ENCODE results near the gene HK1.
"Not testable (repeated sequence)": the region's sequence is repeated elsewhere in the genome, so short reads cannot be mapped to it uniquely, and the experiment has no call there.

HK1 gene

GRCh38 chr10:69308304-69308703 is 30.0 kb downstream of the HK1 start:
- not testable (repeated sequence) for DNase-seq (ENCODE audit: low read depth, low spot score)

DNA sequence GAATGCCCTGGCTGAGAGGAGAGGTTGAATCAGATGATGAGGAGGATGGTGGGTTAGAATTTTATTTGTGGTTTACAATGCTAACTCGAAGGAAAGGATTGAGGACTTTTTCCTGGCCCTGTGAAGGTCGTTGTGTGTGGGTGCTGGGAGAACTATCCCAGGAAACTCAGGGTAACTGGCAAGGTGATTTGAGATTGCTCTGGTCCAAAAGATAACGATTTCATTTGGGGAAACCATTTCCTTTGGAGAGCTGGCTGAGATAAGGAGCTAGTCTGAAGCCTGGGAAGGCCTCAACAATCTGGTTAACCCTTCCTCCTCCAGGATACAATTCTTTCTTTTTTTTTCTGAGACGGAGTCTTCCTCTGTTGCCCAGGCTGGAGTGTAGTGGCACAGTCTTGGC is 33.0 kb downstream of the HK1 start:
- DNase-seq (ENCODE audit: low read depth, low spot score) = no peak

DNA sequence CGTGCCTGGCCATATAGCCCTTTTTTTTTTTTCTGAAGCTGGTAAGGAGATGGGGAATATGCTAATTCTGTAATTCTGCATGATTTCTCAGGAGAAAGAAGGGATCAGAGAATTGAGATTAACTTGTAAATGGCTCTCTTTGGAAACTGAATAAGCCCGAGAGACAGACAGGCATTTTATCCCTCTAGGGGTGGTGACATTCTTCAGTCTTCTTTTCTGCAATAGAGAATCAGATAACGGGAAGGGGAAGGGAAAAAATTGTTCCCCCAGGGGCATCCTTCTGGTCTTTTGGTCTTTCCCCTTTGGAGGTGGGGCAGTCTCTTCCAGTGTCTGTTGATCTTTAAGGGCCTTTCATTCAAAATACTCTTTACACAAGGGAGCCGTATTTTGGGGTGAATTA is 34.2 kb downstream of the HK1 start:
- no peak for DNase-seq (ENCODE audit: low read depth, low spot score)

DNA sequence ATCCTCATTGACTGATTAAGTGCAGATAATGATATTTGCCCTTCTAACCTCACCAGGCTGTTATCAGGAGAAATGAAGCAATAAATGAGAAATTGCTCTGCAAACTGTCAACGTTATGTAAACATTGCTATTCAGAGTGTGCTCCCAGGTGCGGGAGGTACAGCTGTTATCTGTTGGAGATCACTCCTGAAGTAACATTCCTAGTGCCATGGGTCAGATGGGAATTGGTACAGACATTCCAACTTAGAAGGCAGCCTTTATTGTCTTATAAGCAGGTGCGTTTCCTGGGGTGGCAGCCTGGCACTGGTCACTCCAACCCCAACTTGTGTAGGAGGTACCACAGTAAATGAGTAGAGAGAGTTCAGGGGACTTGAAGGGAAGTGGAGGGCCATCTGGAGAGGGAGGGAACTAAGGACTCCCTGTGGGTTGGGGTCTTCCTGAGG is 36.8 kb downstream of the HK1 start:
- no peak for DNase-seq (ENCODE audit: low read depth, low spot score)

- DNase-seq (ENCODE audit: low read depth, low spot score) = no peak
Observed at GRCh38 chr10:69315610-69316312, 37.5 kb downstream of the HK1 start.

DNA sequence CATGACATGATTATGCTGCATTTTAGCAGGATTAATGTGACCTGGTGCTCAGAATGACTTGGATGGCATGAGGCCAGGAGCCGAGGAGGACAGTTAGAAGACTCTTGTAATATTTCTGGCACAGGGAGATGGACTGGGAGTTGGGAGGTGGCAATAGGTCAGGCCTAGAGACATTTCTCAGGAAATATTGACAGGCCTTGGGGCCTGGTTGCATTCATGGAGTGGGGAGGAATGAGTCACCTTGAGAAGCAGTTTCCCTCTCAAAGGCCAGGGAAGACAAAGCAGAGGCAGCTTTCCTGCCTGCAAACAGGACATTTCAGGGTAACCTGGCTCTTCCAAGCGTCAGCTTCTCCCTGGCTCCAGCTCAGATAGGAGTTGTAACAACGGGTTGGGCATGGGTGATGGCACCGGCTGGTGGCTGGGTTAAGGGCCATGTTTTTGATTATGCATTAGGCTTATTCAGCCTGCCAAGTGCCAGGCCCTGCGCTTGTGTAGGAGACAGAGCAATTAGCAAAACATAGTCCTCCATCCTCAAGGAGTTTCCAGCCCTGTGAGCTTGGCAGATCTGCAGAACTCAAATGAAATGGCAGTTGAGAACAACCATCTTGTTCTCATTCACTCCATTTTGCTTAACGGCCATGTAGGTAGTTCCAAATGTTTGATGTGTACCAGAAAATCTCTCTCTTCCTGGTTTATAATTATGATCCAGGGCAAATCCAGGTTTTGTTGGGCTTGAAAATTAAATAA is 38.2 kb downstream of the HK1 start:
- no peak for DNase-seq (ENCODE audit: low read depth, low spot score)

- no peak for DNase-seq (ENCODE audit: low read depth, low spot score)
Observed at GRCh38 chr10:69317175-69317604, 38.9 kb downstream of the HK1 start.

DNA sequence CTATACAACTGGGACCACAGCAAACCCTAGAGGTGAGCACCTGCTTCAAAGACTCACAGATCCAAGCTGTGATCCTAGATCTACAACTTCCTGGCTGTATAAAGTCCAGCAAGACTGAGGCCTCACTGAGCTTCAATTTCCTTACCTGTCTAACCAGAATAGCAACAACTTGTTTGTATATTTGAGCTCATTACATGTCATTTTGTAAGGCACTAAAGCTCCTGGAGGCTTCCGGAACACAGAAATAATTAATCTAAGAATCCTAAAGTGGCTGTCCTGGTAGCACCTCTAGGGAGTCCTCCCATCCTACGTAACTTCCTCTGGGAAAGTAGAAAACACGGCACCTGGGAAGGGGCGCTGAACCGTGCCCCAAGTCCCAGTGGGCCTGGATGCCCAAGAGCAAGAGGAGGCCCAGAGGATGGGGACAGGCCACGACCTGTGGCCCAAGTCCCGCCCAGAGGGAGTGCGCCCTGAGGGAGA is 39.4 kb downstream of the HK1 start:
- no peak for DNase-seq (ENCODE audit: low read depth, low spot score)

DNA sequence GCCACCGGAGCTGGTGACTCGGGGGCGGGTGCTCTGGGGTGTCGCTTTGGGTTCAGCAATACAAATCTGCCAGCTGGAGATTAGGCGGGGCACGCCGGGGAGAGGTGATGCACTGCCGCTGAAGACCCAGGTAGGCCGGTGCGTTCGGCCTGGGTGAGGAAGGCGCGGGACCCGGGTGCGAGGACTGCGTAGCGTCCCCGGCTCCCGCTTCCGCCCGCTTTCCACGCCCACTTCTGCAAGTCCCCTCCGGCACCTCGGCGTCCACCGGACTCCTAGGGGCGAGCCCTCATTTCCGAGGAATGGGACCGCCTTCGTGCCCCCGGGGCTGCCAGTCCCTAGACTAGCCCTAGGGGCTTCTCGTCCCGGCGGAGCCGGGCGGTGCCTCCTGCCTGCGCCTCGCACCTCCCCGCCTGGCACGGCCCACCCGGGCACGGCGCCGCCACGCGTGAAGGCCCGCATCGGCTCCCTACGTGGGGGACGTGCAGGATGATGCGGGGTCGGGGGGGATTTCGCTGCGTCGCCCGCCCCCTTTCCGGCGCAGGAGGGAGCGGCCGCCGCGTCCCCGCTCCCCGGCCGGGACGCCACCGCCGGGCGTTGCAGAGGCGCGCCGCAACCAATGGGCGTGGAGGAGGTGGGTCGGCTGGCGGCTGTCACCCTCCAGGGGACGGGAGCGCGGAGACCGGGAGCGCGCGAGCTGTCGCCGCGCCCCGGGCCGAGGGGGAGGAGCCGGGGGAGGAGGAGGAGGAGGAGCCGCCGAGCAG is 40.0 kb downstream of the HK1 start:
- no peak for DNase-seq (ENCODE audit: low read depth, low spot score)

DNA sequence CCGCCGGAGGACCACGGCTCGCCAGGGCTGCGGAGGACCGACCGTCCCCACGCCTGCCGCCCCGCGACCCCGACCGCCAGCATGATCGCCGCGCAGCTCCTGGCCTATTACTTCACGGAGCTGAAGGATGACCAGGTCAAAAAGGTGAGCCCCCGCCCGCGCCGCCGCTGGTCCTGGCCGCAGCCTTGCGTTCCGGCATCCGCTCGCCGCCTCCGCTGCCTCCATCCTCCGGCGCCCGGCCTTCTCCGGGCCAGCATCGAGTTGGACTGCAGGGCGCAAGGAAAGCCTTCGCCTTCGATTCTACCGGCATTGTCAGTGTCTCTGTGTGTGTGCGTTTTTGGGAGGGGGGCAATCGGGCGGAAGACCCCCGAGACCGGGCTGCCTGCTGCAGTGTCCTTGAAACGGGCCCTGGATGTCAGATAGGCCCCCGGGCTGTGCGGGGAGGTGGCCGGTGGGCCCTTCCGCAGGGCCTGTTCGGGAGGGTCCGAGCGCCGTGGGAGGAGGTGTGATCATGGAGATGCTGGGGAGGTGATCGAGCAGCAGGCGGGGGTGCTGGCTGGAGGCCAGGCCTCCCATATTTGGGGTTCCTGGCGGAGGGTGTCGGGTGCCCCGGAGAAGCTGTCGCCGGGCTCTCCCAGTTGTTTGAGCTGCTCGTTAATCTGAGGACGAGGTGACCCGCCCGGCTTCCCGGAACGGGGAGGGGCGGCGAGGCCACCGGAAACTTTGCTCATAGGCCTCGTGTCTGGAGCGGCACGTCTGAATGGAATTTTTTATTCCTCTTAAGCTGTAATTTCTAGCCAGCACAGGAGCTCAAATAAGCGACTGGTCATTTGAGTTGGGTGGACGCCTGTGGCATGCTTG is 40.8 kb downstream of the HK1 start:
- no peak for DNase-seq (ENCODE audit: low read depth, low spot score)

GRCh38 chr10:69319841-69320316 is 41.6 kb downstream of the HK1 start:
- no peak for DNase-seq (ENCODE audit: low read depth, low spot score)

GRCh38 chr10:69320521-69320920 is 42.2 kb downstream of the HK1 start:
- no peak for DNase-seq (ENCODE audit: low read depth, low spot score)

GRCh38 chr10:69321039-69321715 is 42.9 kb downstream of the HK1 start:
- no peak for DNase-seq (ENCODE audit: low read depth, low spot score)

- no peak for DNase-seq (ENCODE audit: low read depth, low spot score)
Observed at GRCh38 chr10:69321865-69322264, 43.6 kb downstream of the HK1 start.

DNA sequence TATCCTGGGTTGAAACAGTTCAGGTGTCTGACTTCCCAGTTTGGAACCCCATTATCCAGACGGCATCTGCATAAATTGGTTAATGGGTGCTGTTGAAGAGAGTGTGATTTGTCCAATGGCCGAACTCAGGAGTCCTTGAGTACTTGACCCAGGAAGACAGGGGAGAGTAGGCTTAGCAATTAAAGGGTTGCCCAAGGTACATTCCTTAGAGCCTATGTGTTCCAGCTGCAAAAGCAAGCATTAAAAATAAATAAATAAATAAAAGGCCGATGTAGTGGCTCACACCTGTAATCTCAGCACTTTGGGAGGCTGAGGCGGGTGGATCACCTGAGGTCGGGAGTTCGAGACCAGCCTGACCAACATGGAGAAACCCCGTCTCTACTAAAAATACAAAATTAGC is 44.0 kb downstream of the HK1 start:
- DNase-seq (ENCODE audit: low read depth, low spot score) = not testable (repeated sequence)

GRCh38 chr10:69323622-69324021 is 45.3 kb downstream of the HK1 start:
- DNase-seq (ENCODE audit: low read depth, low spot score) = no peak

DNA sequence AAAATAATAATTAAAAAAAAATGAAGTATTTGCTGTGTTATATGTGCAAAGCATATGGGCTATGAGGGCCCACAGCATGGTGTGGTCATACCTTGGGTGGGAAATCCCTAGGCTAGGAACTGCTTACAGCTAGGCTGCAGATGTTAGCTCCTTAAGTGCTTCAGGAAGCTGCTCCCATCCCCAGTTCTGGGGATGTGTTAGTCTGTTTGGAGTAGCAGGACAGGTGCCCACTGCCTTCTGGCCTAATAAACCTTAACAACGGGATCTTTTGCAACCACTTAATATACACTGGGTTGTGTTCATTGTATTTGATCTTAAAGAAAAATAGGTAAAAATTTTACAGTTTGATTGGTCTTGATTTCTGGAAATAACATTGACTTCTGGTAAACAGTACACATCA is 46.3 kb downstream of the HK1 start:
- DNase-seq (ENCODE audit: low read depth, low spot score) = no peak

DNA sequence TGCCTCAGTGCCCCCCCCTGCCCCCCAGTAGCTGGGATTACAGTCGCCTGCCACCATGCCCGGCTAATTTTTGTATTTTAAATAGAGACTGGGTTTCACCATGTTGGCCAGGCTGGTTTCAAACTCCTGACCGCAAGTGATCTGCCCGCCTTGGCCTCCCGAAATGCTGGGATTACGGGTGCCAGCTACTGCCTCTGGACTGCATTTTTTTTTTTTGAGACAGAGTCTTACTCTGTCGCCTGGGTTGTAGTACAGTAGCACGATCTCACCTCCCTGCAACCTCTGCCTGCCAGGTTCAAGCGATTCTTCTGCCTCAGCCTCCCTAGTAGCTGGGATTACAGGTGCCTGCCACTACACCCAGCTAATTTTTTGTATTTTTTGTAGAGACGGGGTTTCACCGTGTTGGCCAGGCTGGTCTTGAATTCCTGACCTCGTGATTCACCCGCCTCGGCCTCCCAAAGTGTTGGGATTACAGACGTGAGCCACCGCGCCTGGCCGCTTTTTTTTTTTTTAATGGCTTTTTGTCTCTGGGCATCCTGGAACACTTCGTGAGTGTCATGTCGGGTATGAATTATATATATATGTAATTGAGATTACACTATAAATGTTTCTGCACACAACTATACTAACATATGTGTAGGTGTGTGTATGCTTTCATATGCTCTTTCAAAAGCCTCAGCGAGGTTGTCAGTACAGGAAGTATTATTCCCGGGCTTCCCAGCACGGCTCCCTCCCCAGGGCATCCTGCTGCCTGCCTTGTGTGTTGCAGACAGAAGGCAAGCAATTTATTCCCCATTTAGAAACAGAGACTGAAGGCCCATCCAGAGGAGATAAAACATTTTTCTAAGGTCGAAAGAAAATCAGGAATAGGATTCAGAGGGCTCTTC is 47.6 kb downstream of the HK1 start:
- not testable (repeated sequence) for DNase-seq (ENCODE audit: low read depth, low spot score)

DNA sequence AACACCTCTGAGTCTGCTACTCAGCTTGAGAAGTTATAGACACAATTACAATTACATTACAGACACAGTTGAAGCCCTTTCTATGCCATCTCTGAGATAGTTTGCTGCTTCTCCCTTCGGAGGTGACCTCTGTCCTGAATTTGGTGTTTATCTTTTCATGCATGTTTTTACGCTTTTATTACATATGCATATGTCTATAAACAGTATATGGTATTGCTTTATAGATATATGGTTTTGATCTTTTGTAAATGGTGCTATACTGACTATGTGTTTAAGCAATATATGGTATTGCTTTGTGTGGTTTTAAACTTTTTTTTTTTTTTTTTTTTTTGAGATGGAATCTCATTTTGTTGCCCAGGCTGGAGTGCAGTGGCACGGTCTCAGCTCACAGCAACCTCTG is 48.4 kb downstream of the HK1 start:
- no peak for DNase-seq (ENCODE audit: low read depth, low spot score)
